ENCODE data around the gene PRKAA2. TPM values are rescaled to one million over a fixed set of nuclear protein-coding genes. Genes with fewer than 3 reads are reported as not detected.

Gene PRKAA2
- total RNA-seq, 1 donor from 2014 or later = 1.4 TPM

GRCh38 chr1:56709995-56710394, 64.9 kb downstream of the PRKAA2 start:
- no peaks in the 10 kb centered on the region for H3K9me3 ChIP-seq
- H3K27me3 ChIP-seq = no peaks in the 10 kb centered on the region
- no peak overlapping the region for H3K4me3 ChIP-seq
- H3K27ac ChIP-seq = no peak overlapping the region
- no peak for DNase-seq (ENCODE audit: low spot score in 2 of 2)
- peaks cover 2 to 4% of the 10 kb centered on the region in 2 donors for H3K36me3 ChIP-seq
- TF ChIP-seq CTCF (IDR thresholded peaks at IDR 0.05) = no peak
- no peaks in the 10 kb centered on the region for H3K4me1 ChIP-seq
- intact Hi-C loops (cut with DNase I) = loop anchor here (1.0 to 5.0 kb wide), 2 partner anchors 123 to 1426 kb away; no protein-coding TSS in a partner anchor

GRCh38 chr1:56710646-56711045, 65.5 kb downstream of the PRKAA2 start:
- Histone ChIP-seq H3K4me3 (no peak overlapping the region), H3K27me3 (no peaks in the 10 kb centered on the region), H3K4me1 (no peaks in the 10 kb centered on the region), H3K36me3 (peaks cover 2 to 4% of the 10 kb centered on the region in 2 donors), H3K27ac (no peak overlapping the region), H3K9me3 (no peaks in the 10 kb centered on the region)
- TF ChIP-seq CTCF (IDR thresholded peaks at IDR 0.05) = no peak
- DNase-seq (ENCODE audit: low spot score in 2 of 2) = no peak
- intact Hi-C loops (cut with DNase I) = loop anchor here (5.0 kb wide), 1 partner anchor 123 kb away; no protein-coding TSS in a partner anchor

- TF ChIP-seq CTCF (IDR thresholded peaks at IDR 0.05) = no peak
- peaks cover 0 to 2% of the 10 kb centered on the region in 2 donors for H3K36me3 ChIP-seq
- no peaks in the 10 kb centered on the region for H3K27me3 ChIP-seq
- intact Hi-C loops (cut with DNase I) = loop anchor here (5.0 kb wide), 1 partner anchor 125 kb away; no protein-coding TSS in a partner anchor
- H3K4me1 ChIP-seq = no peaks in the 10 kb centered on the region
- no peaks in the 10 kb centered on the region for H3K9me3 ChIP-seq
- H3K4me3 ChIP-seq = no peak overlapping the region
- no peak overlapping the region for H3K27ac ChIP-seq
- no peak for DNase-seq (ENCODE audit: low spot score in 2 of 2)
Observed at GRCh38 chr1:56712150-56712549, 67.0 kb downstream of the PRKAA2 start.

GRCh38 chr1:56713112-56713511, 68.0 kb downstream of the PRKAA2 start:
- Histone ChIP-seq H3K27ac (no peak overlapping the region), H3K4me1 (no peaks in the 10 kb centered on the region), H3K9me3 (no peaks in the 10 kb centered on the region), H3K27me3 (no peaks in the 10 kb centered on the region), H3K4me3 (no peak overlapping the region), H3K36me3 (no peaks in the 10 kb centered on the region)
- DNase-seq (ENCODE audit: low spot score in 2 of 2) = no peak
- intact Hi-C loops (cut with DNase I) = loop anchor here (5.0 kb wide), 1 partner anchor 126 kb away; no protein-coding TSS in a partner anchor
- TF ChIP-seq CTCF (IDR thresholded peaks at IDR 0.05) = no peak

- Histone ChIP-seq H3K4me3 (no peak overlapping the region), H3K27ac (no peak overlapping the region), H3K36me3 (no peaks in the 10 kb centered on the region), H3K27me3 (no peaks in the 10 kb centered on the region), H3K4me1 (no peaks in the 10 kb centered on the region), H3K9me3 (no peaks in the 10 kb centered on the region)
- no peak for DNase-seq (ENCODE audit: low spot score in 2 of 2)
- intact Hi-C loops (cut with DNase I) = no loop called here
- no peak for TF ChIP-seq CTCF (IDR thresholded peaks at IDR 0.05)
Observed at GRCh38 chr1:56715156-56715555, 70.0 kb downstream of the PRKAA2 start.

- Histone ChIP-seq H3K4me3 (no peak overlapping the region), H3K36me3 (no peaks in the 10 kb centered on the region), H3K27ac (no peak overlapping the region), H3K27me3 (no peaks in the 10 kb centered on the region), H3K9me3 (no peaks in the 10 kb centered on the region), H3K4me1 (no peaks in the 10 kb centered on the region)
- intact Hi-C loops (cut with DNase I) = no loop called here
- no peak for TF ChIP-seq CTCF (IDR thresholded peaks at IDR 0.05)
- no peak for DNase-seq (ENCODE audit: low spot score in 2 of 2)
Observed at GRCh38 chr1:56719171-56719570, 74.1 kb downstream of the PRKAA2 start.

Data from ascending aorta (tissue), 2 donors.